ENCODE measurements around the gene RASAL2. TPM values are rescaled to one million over a fixed set of nuclear protein-coding genes. Genes with fewer than 3 reads are reported as not detected.

Gene RASAL2
- total RNA-seq, 2 donors from 2014 or later: 0.02 to 0.11 TPM

DNA sequence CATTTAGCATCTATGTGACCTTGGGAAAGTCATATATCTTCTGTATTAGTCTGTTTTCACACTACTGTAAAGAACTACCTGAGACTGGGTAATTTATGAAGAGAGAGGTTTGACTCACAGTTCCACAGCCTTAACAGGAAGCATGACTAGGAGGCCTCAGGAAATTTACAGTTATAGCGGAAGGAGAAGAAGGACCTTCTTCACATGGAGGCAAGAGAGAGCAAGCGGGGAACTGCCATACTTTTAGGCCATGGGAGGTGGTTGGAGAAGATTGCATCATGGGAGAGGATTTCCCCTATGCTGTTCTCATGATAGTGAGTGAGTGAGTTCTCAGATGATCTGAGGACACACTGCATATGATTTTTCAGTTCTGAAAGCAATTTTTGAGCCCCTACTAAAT, 315.0 kb downstream of the RASAL2 start:
- peaks cover 3% of the 10 kb centered on the region for H3K9me3 Mint-ChIP-seq
- no peak overlapping the region for H3K27ac Mint-ChIP-seq
- H3K4me3 Mint-ChIP-seq: no peak overlapping the region

GRCh38 chr1:178409541-178409940, 315.6 kb downstream of the RASAL2 start:
- peaks cover 6% of the 10 kb centered on the region for H3K27me3 Mint-ChIP-seq
- peaks cover 3% of the 10 kb centered on the region for H3K9me3 Mint-ChIP-seq
- H3K36me3 Mint-ChIP-seq (ENCODE audit: low read depth): no peaks in the 10 kb centered on the region
- no peak overlapping the region for H3K4me3 Mint-ChIP-seq
- no peak overlapping the region for H3K27ac Mint-ChIP-seq
- no peak for ATAC-seq (replicated peaks)
- no peaks in the 10 kb centered on the region for H3K4me1 Mint-ChIP-seq

More for the DNA sequence above, 315.0 kb downstream of the RASAL2 start:
- no peak for ATAC-seq (replicated peaks)
- Mint-ChIP-seq H3K36me3 (ENCODE audit: low read depth) (no peaks in the 10 kb centered on the region), H3K4me1 (no peaks in the 10 kb centered on the region), H3K27me3 (peaks cover 6% of the 10 kb centered on the region)

GRCh38 chr1:178411756-178412399, 318.0 kb downstream of the RASAL2 start:
- Mint-ChIP-seq H3K27ac (no peak overlapping the region), H3K4me1 (no peaks in the 10 kb centered on the region)
- ATAC-seq (replicated peaks): no peak

GRCh38 chr1:178412400-178412770, 318.5 kb downstream of the RASAL2 start:
- Mint-ChIP-seq H3K4me1 (no peaks in the 10 kb centered on the region), H3K27me3 (peaks cover 6% of the 10 kb centered on the region), H3K36me3 (ENCODE audit: low read depth) (no peaks in the 10 kb centered on the region), H3K27ac (no peak overlapping the region), H3K9me3 (peaks cover 3% of the 10 kb centered on the region), H3K4me3 (no peak overlapping the region)
- no peak for ATAC-seq (replicated peaks)

More at GRCh38 chr1:178411756-178412399, 318.0 kb downstream of the RASAL2 start:
- Mint-ChIP-seq H3K36me3 (ENCODE audit: low read depth) (no peaks in the 10 kb centered on the region), H3K9me3 (peaks cover 3% of the 10 kb centered on the region), H3K4me3 (no peak overlapping the region), H3K27me3 (peaks cover 6% of the 10 kb centered on the region)

- Mint-ChIP-seq H3K27me3 (no peaks in the 10 kb centered on the region), H3K4me3 (no peak overlapping the region), H3K27ac (no peak overlapping the region), H3K4me1 (no peaks in the 10 kb centered on the region), H3K36me3 (ENCODE audit: low read depth) (no peaks in the 10 kb centered on the region), H3K9me3 (no peaks in the 10 kb centered on the region)
- ATAC-seq (replicated peaks): no peak
Measured at GRCh38 chr1:178417858-178418257, 324.0 kb downstream of the RASAL2 start.

GRCh38 chr1:178418284-178418955, 324.5 kb downstream of the RASAL2 start:
- Mint-ChIP-seq H3K36me3 (ENCODE audit: low read depth) (no peaks in the 10 kb centered on the region), H3K4me3 (no peak overlapping the region), H3K27me3 (no peaks in the 10 kb centered on the region), H3K27ac (no peak overlapping the region), H3K4me1 (no peaks in the 10 kb centered on the region), H3K9me3 (no peaks in the 10 kb centered on the region)
- ATAC-seq (replicated peaks): no peak

- ATAC-seq (replicated peaks): no peak
- Mint-ChIP-seq H3K9me3 (no peaks in the 10 kb centered on the region), H3K4me3 (no peak overlapping the region), H3K27me3 (no peaks in the 10 kb centered on the region), H3K36me3 (ENCODE audit: low read depth) (no peaks in the 10 kb centered on the region), H3K4me1 (no peaks in the 10 kb centered on the region), H3K27ac (no peak overlapping the region)
Measured at GRCh38 chr1:178434360-178434759, 340.5 kb downstream of the RASAL2 start.

GRCh38 chr1:178434899-178435435, 341.1 kb downstream of the RASAL2 start:
- no peak for ATAC-seq (replicated peaks)
- Mint-ChIP-seq H3K27ac (no peak overlapping the region), H3K4me3 (no peak overlapping the region), H3K27me3 (no peaks in the 10 kb centered on the region), H3K36me3 (ENCODE audit: low read depth) (no peaks in the 10 kb centered on the region), H3K4me1 (no peaks in the 10 kb centered on the region), H3K9me3 (no peaks in the 10 kb centered on the region)

DNA sequence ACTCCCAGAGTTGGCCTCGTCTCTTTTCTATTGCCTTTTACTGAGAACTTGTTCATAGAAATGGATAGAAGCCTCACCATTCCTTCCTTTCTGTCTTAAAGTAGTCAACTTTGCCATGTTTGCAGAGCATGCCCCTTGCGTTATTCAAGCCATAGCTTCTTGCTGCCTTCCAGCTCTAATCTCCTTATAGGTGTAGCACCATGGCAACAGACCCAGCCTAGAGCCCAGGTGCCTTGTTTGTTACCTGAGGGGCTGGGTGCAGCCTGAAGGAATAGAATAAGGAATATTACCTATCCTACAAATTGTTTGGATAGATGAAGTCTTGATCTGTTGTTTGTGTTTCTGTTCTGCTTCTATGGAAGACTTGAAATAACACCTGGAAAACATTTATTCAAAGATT, 343.0 kb downstream of the RASAL2 start:
- ATAC-seq (replicated peaks): no peak
- Mint-ChIP-seq H3K27ac (no peak overlapping the region), H3K9me3 (no peaks in the 10 kb centered on the region), H3K4me3 (no peak overlapping the region), H3K36me3 (ENCODE audit: low read depth) (no peaks in the 10 kb centered on the region), H3K27me3 (no peaks in the 10 kb centered on the region), H3K4me1 (no peaks in the 10 kb centered on the region)

DNA sequence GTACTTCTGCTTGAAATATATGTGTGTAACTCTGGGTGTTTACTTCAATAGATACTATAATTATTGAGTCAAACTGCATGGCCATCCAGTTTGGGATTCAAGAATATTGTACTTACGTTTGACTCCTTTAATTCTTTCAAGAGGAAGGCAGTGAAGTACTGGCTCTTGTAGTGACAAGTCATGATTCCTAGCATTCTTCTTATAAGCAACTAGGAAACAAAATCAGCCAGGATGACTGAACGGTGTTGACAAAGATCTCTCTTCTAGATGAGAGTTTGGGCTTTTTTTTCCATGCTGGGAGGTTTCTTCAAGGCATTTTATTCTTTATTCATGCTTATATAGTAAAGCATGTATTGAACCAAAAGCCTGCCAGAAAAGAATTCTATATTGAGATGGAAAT, 344.5 kb downstream of the RASAL2 start:
- no peaks in the 10 kb centered on the region for H3K36me3 Mint-ChIP-seq (ENCODE audit: low read depth)
- ATAC-seq (replicated peaks): no peak
- no peak overlapping the region for H3K4me3 Mint-ChIP-seq
- H3K27ac Mint-ChIP-seq: no peak overlapping the region
- no peaks in the 10 kb centered on the region for H3K9me3 Mint-ChIP-seq
- H3K4me1 Mint-ChIP-seq: no peaks in the 10 kb centered on the region
- peaks cover 6% of the 10 kb centered on the region for H3K27me3 Mint-ChIP-seq

DNA sequence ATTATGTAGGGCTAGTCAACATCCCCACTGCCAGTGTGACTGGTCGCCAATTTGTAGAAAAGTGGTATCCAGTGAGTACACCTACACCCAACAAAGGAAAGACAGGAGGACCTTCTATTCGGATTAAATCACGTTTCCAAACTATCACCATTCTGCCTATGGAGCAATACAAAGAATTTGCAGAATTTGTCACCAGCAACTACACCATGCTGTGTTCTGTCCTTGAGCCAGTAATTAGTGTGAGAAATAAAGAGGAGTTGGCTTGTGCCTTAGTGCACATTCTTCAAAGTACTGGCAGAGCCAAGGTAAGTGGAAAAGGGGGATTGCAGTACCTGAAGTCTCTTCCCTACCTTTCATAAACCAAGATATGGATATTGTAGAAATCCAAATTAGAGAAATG, 349.0 kb downstream of the RASAL2 start:
- ATAC-seq (replicated peaks): no peak
- H3K4me3 Mint-ChIP-seq: no peak overlapping the region
- no peaks in the 10 kb centered on the region for H3K9me3 Mint-ChIP-seq
- no peaks in the 10 kb centered on the region for H3K36me3 Mint-ChIP-seq (ENCODE audit: low read depth)
- H3K4me1 Mint-ChIP-seq: no peaks in the 10 kb centered on the region
- no peak overlapping the region for H3K27ac Mint-ChIP-seq
- peaks cover 11% of the 10 kb centered on the region for H3K27me3 Mint-ChIP-seq

- H3K9me3 Mint-ChIP-seq: no peaks in the 10 kb centered on the region
- H3K27ac Mint-ChIP-seq: no peak overlapping the region
- no peak overlapping the region for H3K4me3 Mint-ChIP-seq
- H3K27me3 Mint-ChIP-seq: peaks cover 7% of the 10 kb centered on the region
- H3K4me1 Mint-ChIP-seq: no peaks in the 10 kb centered on the region
- H3K36me3 Mint-ChIP-seq (ENCODE audit: low read depth): no peaks in the 10 kb centered on the region
- no peak for ATAC-seq (replicated peaks)
Measured at GRCh38 chr1:178450871-178451270, 357.0 kb downstream of the RASAL2 start.

- no peak for ATAC-seq (replicated peaks)
- Mint-ChIP-seq H3K36me3 (ENCODE audit: low read depth) (no peaks in the 10 kb centered on the region), H3K9me3 (no peaks in the 10 kb centered on the region), H3K4me3 (no peak overlapping the region), H3K27me3 (peaks cover 7% of the 10 kb centered on the region), H3K27ac (no peak overlapping the region), H3K4me1 (no peaks in the 10 kb centered on the region)
Measured at GRCh38 chr1:178451529-178451928, 357.6 kb downstream of the RASAL2 start.

- H3K27me3 Mint-ChIP-seq: peaks cover 7% of the 10 kb centered on the region
- H3K27ac Mint-ChIP-seq: no peak overlapping the region
- H3K4me1 Mint-ChIP-seq: no peaks in the 10 kb centered on the region
- no peak for ATAC-seq (replicated peaks)
- no peaks in the 10 kb centered on the region for H3K9me3 Mint-ChIP-seq
- H3K4me3 Mint-ChIP-seq: no peak overlapping the region
- H3K36me3 Mint-ChIP-seq (ENCODE audit: low read depth): no peaks in the 10 kb centered on the region
Measured at GRCh38 chr1:178452013-178452412, 358.1 kb downstream of the RASAL2 start.

- Mint-ChIP-seq H3K27me3 (no peaks in the 10 kb centered on the region), H3K27ac (no peak overlapping the region), H3K4me3 (no peak overlapping the region), H3K36me3 (ENCODE audit: low read depth) (no peaks in the 10 kb centered on the region), H3K9me3 (no peaks in the 10 kb centered on the region), H3K4me1 (no peaks in the 10 kb centered on the region)
- no peak for ATAC-seq (replicated peaks)
Measured at GRCh38 chr1:178456472-178456871, 362.6 kb downstream of the RASAL2 start.
